BLaER1 (cell line): ENCODE measurements around the gene TIE1.

Experiments
- H3K27ac ChIP-seq: shearing (Covaris generic); formaldehyde crosslinking; 2 replicates; pipeline ENCODE4 v1.8.1; 2022
- H3K27me3 ChIP-seq: shearing (Covaris generic); formaldehyde crosslinking; 2 replicates; pipeline ENCODE4 v1.8.1; 2022
- H3K36me3 ChIP-seq: shearing (Covaris generic); formaldehyde crosslinking; 2 replicates; pipeline ENCODE4 v1.8.1; 2022
- H3K4me1 ChIP-seq: shearing (Covaris generic); formaldehyde crosslinking; 2 replicates; pipeline ENCODE4 v1.8.1; 2022
- H3K4me2 ChIP-seq: shearing (Covaris generic); formaldehyde crosslinking; 2 replicates; pipeline ENCODE4 v1.8.1; 2022
- H3K4me3 ChIP-seq: shearing (Covaris generic); formaldehyde crosslinking; 2 replicates; pipeline ENCODE4 v1.8.1; 2022
- H3K9ac ChIP-seq: shearing (Covaris generic); formaldehyde crosslinking; 2 replicates; pipeline ENCODE4 v1.8.1; 2022
- H3K9me3 ChIP-seq: shearing (Covaris generic); formaldehyde crosslinking; 2 replicates; pipeline ENCODE4 v1.8.1; 2022
- H4K20me1 ChIP-seq: shearing (Covaris generic); formaldehyde crosslinking; 2 replicates; pipeline ENCODE4 v1.8.1; 2022
- Cebpa-rat ChIP-seq: shearing (Covaris generic); IDR thresholded peaks from 2 replicates; pipeline ENCODE4 v1.8.1; 2022

Gene TIE1

GRCh38 chr1:43300378-43301094 is at the start of gene TIE1:
TIE1 (plus strand) TSS chr1:43300982; CDS start chr1:43301072, 90 bp downstream.
- H3K27me3 ChIP-seq = no peaks in the 10 kb centered on the region
- peak within 1 kb of the TSS; percentile 73 for H3K27ac ChIP-seq
- H3K9ac ChIP-seq = peak within 1 kb of the TSS; percentile 46; the same call in 1 of the 2 replicates
- no peak for TF ChIP-seq Cebpa-rat
- H4K20me1 ChIP-seq = no peaks in the 10 kb centered on the region
- H3K4me2 ChIP-seq = peak within 1 kb of the TSS; percentile 70
- no peaks in the 10 kb centered on the region for H3K36me3 ChIP-seq
- H3K4me3 ChIP-seq = no peak within 1 kb of the TSS
- H3K9me3 ChIP-seq = no peaks in the 10 kb centered on the region
- peaks cover 45% of the 10 kb centered on the region for H3K4me1 ChIP-seq

- no peaks in the 10 kb centered on the region for H3K36me3 ChIP-seq
These were observed 49.8 kb upstream of the TIE1 start for GRCh38 chr1:43251024-43251423.

GRCh38 chr1:43252225-43252624 is 48.6 kb upstream of the TIE1 start:
- Histone ChIP-seq H3K4me3 (no peak overlapping the region), H3K27ac (no peak overlapping the region), H4K20me1 (no peaks in the 10 kb centered on the region), H3K27me3 (no peaks in the 10 kb centered on the region), H3K4me2 (no peak overlapping the region), H3K9me3 (peaks cover 38% of the 10 kb centered on the region), H3K36me3 (no peaks in the 10 kb centered on the region), H3K4me1 (no peaks in the 10 kb centered on the region), H3K9ac (no peak overlapping the region)
- no peak for TF ChIP-seq Cebpa-rat

More at GRCh38 chr1:43251024-43251423, 49.8 kb upstream of the TIE1 start:
- H3K4me1 ChIP-seq = no peaks in the 10 kb centered on the region
- H3K9me3 ChIP-seq = peaks cover 49% of the 10 kb centered on the region
- no peak overlapping the region for H3K9ac ChIP-seq
- H3K27me3 ChIP-seq = no peaks in the 10 kb centered on the region
- H3K4me3 ChIP-seq = no peak overlapping the region
- no peak overlapping the region for H3K4me2 ChIP-seq
- no peak for TF ChIP-seq Cebpa-rat
- H3K27ac ChIP-seq = no peak overlapping the region
- H4K20me1 ChIP-seq = no peaks in the 10 kb centered on the region

- Histone ChIP-seq H3K9ac (no peak overlapping the region), H3K4me1 (no peaks in the 10 kb centered on the region), H3K27me3 (no peaks in the 10 kb centered on the region), H4K20me1 (no peaks in the 10 kb centered on the region), H3K4me3 (no peak overlapping the region), H3K9me3 (peaks cover 38% of the 10 kb centered on the region), H3K36me3 (no peaks in the 10 kb centered on the region), H3K4me2 (no peak overlapping the region), H3K27ac (no peak overlapping the region)
- TF ChIP-seq Cebpa-rat = no peak
These were observed 47.6 kb upstream of the TIE1 start for GRCh38 chr1:43253173-43253572.

GRCh38 chr1:43253876-43254275 is 46.9 kb upstream of the TIE1 start:
- H3K27ac ChIP-seq = no peak overlapping the region
- no peak overlapping the region for H3K9ac ChIP-seq
- H4K20me1 ChIP-seq = no peaks in the 10 kb centered on the region
- no peaks in the 10 kb centered on the region for H3K36me3 ChIP-seq
- H3K4me1 ChIP-seq = no peaks in the 10 kb centered on the region
- H3K27me3 ChIP-seq = no peaks in the 10 kb centered on the region
- no peak overlapping the region for H3K4me3 ChIP-seq
- H3K4me2 ChIP-seq = no peak overlapping the region
- peaks cover 38% of the 10 kb centered on the region for H3K9me3 ChIP-seq
- TF ChIP-seq Cebpa-rat = no peak

- H3K4me3 ChIP-seq = no peak overlapping the region
- no peaks in the 10 kb centered on the region for H3K4me1 ChIP-seq
- H4K20me1 ChIP-seq = no peaks in the 10 kb centered on the region
- H3K27ac ChIP-seq = no peak overlapping the region
- H3K27me3 ChIP-seq = no peaks in the 10 kb centered on the region
- H3K36me3 ChIP-seq = no peaks in the 10 kb centered on the region
- TF ChIP-seq Cebpa-rat = no peak
- no peak overlapping the region for H3K4me2 ChIP-seq
- peaks cover 36% of the 10 kb centered on the region for H3K9me3 ChIP-seq
- H3K9ac ChIP-seq = no peak overlapping the region
These were observed 45.2 kb upstream of the TIE1 start for GRCh38 chr1:43255438-43256210.

- Histone ChIP-seq H3K36me3 (no peaks in the 10 kb centered on the region), H3K4me1 (no peaks in the 10 kb centered on the region), H3K4me2 (no peak overlapping the region), H3K9me3 (peaks cover 42% of the 10 kb centered on the region), H3K27ac (no peak overlapping the region), H4K20me1 (no peaks in the 10 kb centered on the region), H3K9ac (no peak overlapping the region), H3K4me3 (no peak overlapping the region), H3K27me3 (no peaks in the 10 kb centered on the region)
- TF ChIP-seq Cebpa-rat = no peak
These were observed 43.9 kb upstream of the TIE1 start for GRCh38 chr1:43256675-43257570.

GRCh38 chr1:43258370-43258769 is 42.4 kb upstream of the TIE1 start:
- H3K4me2 ChIP-seq = no peak overlapping the region
- no peak for TF ChIP-seq Cebpa-rat
- H3K4me3 ChIP-seq = no peak overlapping the region
- no peaks in the 10 kb centered on the region for H3K4me1 ChIP-seq
- no peaks in the 10 kb centered on the region for H4K20me1 ChIP-seq
- H3K36me3 ChIP-seq = no peaks in the 10 kb centered on the region
- H3K27me3 ChIP-seq = no peaks in the 10 kb centered on the region
- H3K27ac ChIP-seq = no peak overlapping the region
- peaks cover 54% of the 10 kb centered on the region for H3K9me3 ChIP-seq
- no peak overlapping the region for H3K9ac ChIP-seq

GRCh38 chr1:43265431-43265830 is 35.4 kb upstream of the TIE1 start:
- Histone ChIP-seq H3K27ac (no peak overlapping the region), H3K4me3 (no peak overlapping the region), H3K9ac (no peak overlapping the region), H3K9me3 (peaks cover 34% of the 10 kb centered on the region), H3K36me3 (no peaks in the 10 kb centered on the region), H3K27me3 (no peaks in the 10 kb centered on the region), H3K4me1 (no peaks in the 10 kb centered on the region), H4K20me1 (no peaks in the 10 kb centered on the region), H3K4me2 (no peak overlapping the region)
- no peak for TF ChIP-seq Cebpa-rat
